SK-N-SH (cell line): ENCODE measurements around the gene ARHGAP4. TPM values are rescaled to one million over a fixed set of nuclear protein-coding genes. Genes with fewer than 3 reads are reported as not detected.

ENCODE experiments used
- CTCF ChIA-PET: fragments of 300-600, 350-600 bp; formaldehyde crosslinking; extraction: SDS; loops from one replicate; lab custom pipeline; 2021; lab: Yijun Ruan, JAX
- POLR2A ChIA-PET: fragments of 350-600 bp; sonication (Branson Sonifier 250); formaldehyde crosslinking; extraction: SDS; loops from one replicate; lab custom pipeline; 2020; ENCODE audit warnings: antibody characterized with exemption, inconsistent platforms; lab: Yijun Ruan, JAX
- DNase-seq: peaks from one replicate; pipeline ENCODE4 v3.0.0; 2012
- H2AFZ ChIP-seq: fragments of 200-600 bp; sonication (generic); 2 replicates; pipeline ENCODE4 v1.8.1; 2016; ENCODE audit warnings: antibody characterized with exemption, mild to moderate bottlenecking, low read depth
- H3F3A ChIP-seq: fragments of 200-600 bp; sonication (generic); replicated peaks from 2 replicates; pipeline ENCODE3; 2016; ENCODE audit warnings: antibody characterized with exemption, mild to moderate bottlenecking; ENCODE audit not compliant: insufficient read depth
- H3K27ac ChIP-seq, 2 experiments: fragments of 200-500 bp in 1 of 2; fragments of 200-600 bp in 1 of 2; sonication (Bioruptor generic) in 1 of 2; sonication (generic), shearing (Covaris generic) in 1 of 2; 2 replicates each; pipeline versions ENCODE4 v1.5.1 to v1.6.1; 2014 to 2016; ENCODE audit warnings: low read depth in 2 of 2, inconsistent platforms in 1 of 2, low read length in 1 of 2, mild to moderate bottlenecking in 1 of 2, mixed read lengths in 1 of 2
- H3K27me3 ChIP-seq: fragments of 200-600 bp; sonication (generic), shearing (Covaris generic); 2 replicates; pipeline ENCODE4 v1.6.1; 2016; ENCODE audit warnings: mixed run types; ENCODE audit not compliant: insufficient read depth
- H3K36me3 ChIP-seq, 2 experiments: fragments of 200-500 bp in 1 of 2; fragments of 200-600 bp in 1 of 2; sonication (Bioruptor generic) in 1 of 2; sonication (generic) in 1 of 2; replicated peaks in 1 of 2; 2 replicates each; pipeline versions ENCODE3 to v1.5.1; 2014 to 2016; ENCODE audit warnings: low read length in 1 of 2, mild to moderate bottlenecking in 1 of 2; ENCODE audit not compliant: insufficient read depth in 2 of 2, control insufficient read depth in 1 of 2
- H3K4me1 ChIP-seq, 2 experiments: fragments of 200-500 bp in 1 of 2; fragments of 200-600 bp in 1 of 2; sonication (Bioruptor generic) in 1 of 2; sonication (generic), shearing (Covaris generic) in 1 of 2; 2 replicates each; pipeline versions ENCODE4 v1.5.1 to v1.6.1; 2014 to 2016; ENCODE audit warnings: low read depth in 1 of 2, low read length in 1 of 2, mixed run types in 1 of 2; ENCODE audit not compliant: insufficient read depth in 2 of 2, control insufficient read depth in 1 of 2
- H3K4me2 ChIP-seq: fragments of 200-600 bp; sonication (generic), shearing (Covaris generic); 2 replicates; pipeline ENCODE4 v1.6.1; 2017; ENCODE audit warnings: mixed run types
- H3K4me3 ChIP-seq, 2 experiments: fragments of 200-500 bp in 1 of 2; fragments of 200-600 bp in 1 of 2; sonication (Bioruptor generic) in 1 of 2; sonication (generic), shearing (Covaris generic) in 1 of 2; 2 replicates each; pipeline versions ENCODE4 v1.5.1 to v1.8.1; 2014 to 2016; ENCODE audit warnings: low read depth in 2 of 2, inconsistent platforms in 1 of 2, low read length in 1 of 2, mild to moderate bottlenecking in 1 of 2, mixed read lengths in 1 of 2, moderate library complexity in 1 of 2
- H3K79me2 ChIP-seq: fragments of 200-600 bp; sonication (generic); 2 replicates; pipeline ENCODE4 v1.8.1; 2017; ENCODE audit warnings: mild to moderate bottlenecking; ENCODE audit not compliant: insufficient read depth
- H3K9ac ChIP-seq: fragments of 200-600 bp; sonication (generic); 2 replicates; pipeline ENCODE4 v1.6.1; 2017; ENCODE audit warnings: mixed run types
- H3K9me2 ChIP-seq: fragments of 200-600 bp; sonication (generic); 2 replicates; pipeline ENCODE4 v1.6.1; 2017; ENCODE audit warnings: mixed run types
- H3K9me3 ChIP-seq: fragments of 200-600 bp; sonication (generic); 2 replicates; pipeline ENCODE4 v1.6.1; 2017; ENCODE audit warnings: mixed run types, mild to moderate bottlenecking, moderate library complexity
- H4K20me1 ChIP-seq: fragments of 200-600 bp; sonication (generic); 2 replicates; pipeline ENCODE4 v1.6.1; 2017; ENCODE audit warnings: mild to moderate bottlenecking, mixed run types; ENCODE audit not compliant: insufficient read depth
- ELF1 ChIP-seq: IDR thresholded peaks from 2 replicates; pipeline ENCODE4 v1.4.0; 2012
- FOSL2 ChIP-seq: IDR thresholded peaks from 2 replicates; pipeline ENCODE4 v1.4.0; 2012; ENCODE audit warnings: low read depth, mild to moderate bottlenecking, moderate library complexity, borderline replicate concordance
- GABPA ChIP-seq: IDR thresholded peaks from 2 replicates; pipeline ENCODE4 v1.4.0; 2012; ENCODE audit warnings: low read depth, mild to moderate bottlenecking
- MEF2A ChIP-seq: IDR thresholded peaks from 2 replicates; pipeline ENCODE4 v1.4.0; 2012; ENCODE audit warnings: low read depth, borderline replicate concordance
- RXRA ChIP-seq: IDR thresholded peaks from 2 replicates; pipeline ENCODE4 v1.4.0; 2012; ENCODE audit warnings: low read depth, mild to moderate bottlenecking, borderline replicate concordance
- TAF1 ChIP-seq: IDR thresholded peaks from 2 replicates; pipeline ENCODE4 v1.6.1; 2012; ENCODE audit warnings: low read depth, mild to moderate bottlenecking, low read length, moderate library complexity, borderline replicate concordance
- TCF12 ChIP-seq: IDR thresholded peaks from 2 replicates; pipeline ENCODE4 v1.4.0; 2012
- TEAD4 ChIP-seq: IDR thresholded peaks from 2 replicates; pipeline ENCODE4 v1.4.0; 2012; ENCODE audit warnings: mild to moderate bottlenecking, borderline replicate concordance; ENCODE audit not compliant: insufficient read depth
- WGBS: methylation state at CpG from one replicate; pipeline ENCODE4 v1.1.6; 2017; ENCODE audit warnings: low lambda C conversion rate; 5-methylcytosine and 5-hydroxymethylcytosine counted together
- polyA plus RNA-seq, 3 experiments: library from polyadenylated mRNA; depleted of rRNA; stranded (reverse); fragments of >200 nt; gene quantifications; 2 replicates each; pipeline ENCODE4 v1.2.3, GENCODE V29; 2012
- TF ChIP-seq, protein P1 (sequence below): IDR thresholded peaks from 2 replicates; pipeline ENCODE4 v1.6.1; 2012; ENCODE audit warnings: mild to moderate bottlenecking, low read depth, low read length, moderate library complexity
- TF ChIP-seq, protein P2 (sequence below): fragments of 150-350 bp; IDR thresholded peaks from 2 replicates; pipeline ENCODE4 v1.6.1; 2017; ENCODE audit warnings: antibody characterized with exemption, low read length, low read depth, borderline replicate concordance
- TF ChIP-seq, protein P3 (sequence below): fragments of 200-600 bp; sonication (generic); IDR thresholded peaks from 2 replicates; pipeline ENCODE4 v1.6.1; 2017; ENCODE audit warnings: antibody characterized with exemption, mild to moderate bottlenecking, moderate library complexity

Gene ARHGAP4
- polyA plus RNA-seq, 1 of the 3 experiments (the other 2 are of a cell fraction) = 1.6 TPM

DNA sequence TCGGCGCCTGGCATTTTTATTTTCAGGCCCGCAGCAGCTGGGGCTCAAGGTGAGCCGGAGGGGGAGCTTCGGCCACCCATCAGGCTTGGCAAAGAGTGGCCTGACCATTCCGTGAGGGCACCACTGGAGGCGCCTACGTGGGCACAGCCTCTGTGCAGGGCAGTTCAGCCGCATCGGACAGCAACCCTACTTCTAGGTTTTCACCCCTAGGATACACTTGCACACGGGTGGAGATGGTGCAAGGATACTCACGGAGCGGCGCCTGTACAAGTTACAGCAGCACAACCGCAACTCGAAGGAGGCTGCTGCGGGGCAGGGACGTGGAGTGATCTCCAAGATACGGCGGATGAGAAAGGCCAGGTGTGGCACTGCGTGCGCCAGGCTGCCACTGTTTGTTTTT lies 34.7 kb upstream of the ARHGAP4 start:
- CTCF ChIA-PET = interaction anchor here (11.6 kb wide), 1 partner anchor 12 kb away, joined by 179 read pairs; the partner anchor contains the start of gene RENBP
- H2AFZ ChIP-seq = no peak overlapping the region

DNA sequence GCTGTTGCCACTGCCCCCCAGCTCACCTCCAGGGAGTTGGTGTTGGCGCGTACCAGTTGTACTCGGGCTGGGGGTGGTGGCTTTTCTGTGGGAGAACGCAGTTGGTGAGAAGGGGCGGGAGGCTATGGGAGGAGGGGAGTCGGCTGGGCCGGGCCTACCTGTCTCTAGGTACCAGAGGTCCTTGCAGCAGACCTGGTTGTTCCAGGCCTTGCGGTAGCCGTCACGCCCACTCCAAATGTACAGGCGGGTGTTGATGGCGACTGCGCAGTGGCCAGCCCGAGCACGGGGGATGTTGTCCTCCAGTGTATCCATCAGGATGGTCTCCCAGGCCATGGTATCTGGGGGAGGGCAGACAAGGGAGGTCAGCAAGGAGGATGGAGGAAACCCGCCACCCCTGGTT lies 34.0 kb upstream of the ARHGAP4 start:
- CTCF ChIA-PET = interaction anchor here (3.6 kb wide), 1 partner anchor 13 kb away, joined by 21 read pairs; no protein-coding TSS in a partner anchor
- 100% methylated on average over 9 of the region's 16 CpGs for WGBS
- H3K9ac ChIP-seq = no peak overlapping the region
- H3K4me2 ChIP-seq = no peak overlapping the region
- peaks cover 12 to 95% of the 10 kb centered on the region in 2 experiments for H3K36me3 ChIP-seq
- no peak for TF ChIP-seq MEF2A
- no peak for DNase-seq
- H2AFZ ChIP-seq = no peak overlapping the region
- H3K4me3 ChIP-seq = no peak overlapping the region
- peaks cover 37% of the 10 kb centered on the region for H4K20me1 ChIP-seq
- no peaks in the 10 kb centered on the region for H3K9me2 ChIP-seq
- H3K79me2 ChIP-seq = peaks cover 30% of the 10 kb centered on the region
- no peaks in the 10 kb centered on the region for H3F3A ChIP-seq
- no peak overlapping the region for H3K27ac ChIP-seq
- POLR2A ChIA-PET = no interaction called here
- H3K4me1 ChIP-seq = no peaks in the 10 kb centered on the region
- no peaks in the 10 kb centered on the region for H3K9me3 ChIP-seq
- no peaks in the 10 kb centered on the region for H3K27me3 ChIP-seq

More for the DNA sequence above, 34.7 kb upstream of the ARHGAP4 start:
- H3K27ac ChIP-seq = no peak overlapping the region
- no peaks in the 10 kb centered on the region for H3K9me2 ChIP-seq
- no peaks in the 10 kb centered on the region for H3K9me3 ChIP-seq
- H3K9ac ChIP-seq = no peak overlapping the region
- H4K20me1 ChIP-seq = peaks cover 44% of the 10 kb centered on the region
- TF ChIP-seq GABPA = no peak
- TF ChIP-seq FOSL2 = no peak
- TF ChIP-seq, protein P1, sequence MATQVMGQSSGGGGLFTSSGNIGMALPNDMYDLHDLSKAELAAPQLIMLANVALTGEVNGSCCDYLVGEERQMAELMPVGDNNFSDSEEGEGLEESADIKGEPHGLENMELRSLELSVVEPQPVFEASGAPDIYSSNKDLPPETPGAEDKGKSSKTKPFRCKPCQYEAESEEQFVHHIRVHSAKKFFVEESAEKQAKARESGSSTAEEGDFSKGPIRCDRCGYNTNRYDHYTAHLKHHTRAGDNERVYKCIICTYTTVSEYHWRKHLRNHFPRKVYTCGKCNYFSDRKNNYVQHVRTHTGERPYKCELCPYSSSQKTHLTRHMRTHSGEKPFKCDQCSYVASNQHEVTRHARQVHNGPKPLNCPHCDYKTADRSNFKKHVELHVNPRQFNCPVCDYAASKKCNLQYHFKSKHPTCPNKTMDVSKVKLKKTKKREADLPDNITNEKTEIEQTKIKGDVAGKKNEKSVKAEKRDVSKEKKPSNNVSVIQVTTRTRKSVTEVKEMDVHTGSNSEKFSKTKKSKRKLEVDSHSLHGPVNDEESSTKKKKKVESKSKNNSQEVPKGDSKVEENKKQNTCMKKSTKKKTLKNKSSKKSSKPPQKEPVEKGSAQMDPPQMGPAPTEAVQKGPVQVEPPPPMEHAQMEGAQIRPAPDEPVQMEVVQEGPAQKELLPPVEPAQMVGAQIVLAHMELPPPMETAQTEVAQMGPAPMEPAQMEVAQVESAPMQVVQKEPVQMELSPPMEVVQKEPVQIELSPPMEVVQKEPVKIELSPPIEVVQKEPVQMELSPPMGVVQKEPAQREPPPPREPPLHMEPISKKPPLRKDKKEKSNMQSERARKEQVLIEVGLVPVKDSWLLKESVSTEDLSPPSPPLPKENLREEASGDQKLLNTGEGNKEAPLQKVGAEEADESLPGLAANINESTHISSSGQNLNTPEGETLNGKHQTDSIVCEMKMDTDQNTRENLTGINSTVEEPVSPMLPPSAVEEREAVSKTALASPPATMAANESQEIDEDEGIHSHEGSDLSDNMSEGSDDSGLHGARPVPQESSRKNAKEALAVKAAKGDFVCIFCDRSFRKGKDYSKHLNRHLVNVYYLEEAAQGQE = no peak
- no peak for TF ChIP-seq RXRA
- peaks cover 37% of the 10 kb centered on the region for H3K79me2 ChIP-seq
- H3K4me1 ChIP-seq = no peaks in the 10 kb centered on the region
- peaks cover 12 to 88% of the 10 kb centered on the region in 2 experiments for H3K36me3 ChIP-seq
- H3K4me2 ChIP-seq = no peak overlapping the region
- H3K4me3 ChIP-seq = no peak overlapping the region
- H3K27me3 ChIP-seq = no peaks in the 10 kb centered on the region
- DNase-seq = no peak
- H3F3A ChIP-seq = no peaks in the 10 kb centered on the region
- WGBS = 97% methylated on average over 22 of the region's 22 CpGs
- POLR2A ChIA-PET = interaction anchor here (0.6 kb wide), 1 partner anchor 9 kb away, joined by 3 read pairs; no protein-coding TSS in a partner anchor

DNA sequence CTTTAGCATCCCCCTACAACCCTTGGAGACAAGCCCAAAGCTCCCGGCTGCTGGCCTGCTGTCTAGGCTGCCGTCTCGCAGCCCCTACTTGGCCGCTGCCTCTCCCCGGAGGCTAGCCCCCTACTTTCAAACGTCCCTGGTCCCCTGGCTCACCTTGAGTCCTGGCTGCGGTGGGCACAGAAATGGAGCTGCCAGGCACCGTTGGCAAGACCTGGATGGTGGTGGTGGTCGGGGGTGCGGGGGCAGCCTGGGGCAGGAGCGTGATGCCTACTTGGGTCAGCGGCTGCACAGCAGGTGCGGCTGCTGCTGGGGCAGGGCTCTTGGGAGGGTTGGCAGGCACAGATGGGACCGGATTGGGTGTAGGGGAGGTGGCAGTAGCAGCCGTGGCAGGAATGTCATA lies 33.6 kb upstream of the ARHGAP4 start:
- POLR2A ChIA-PET = no interaction called here
- WGBS = 97% methylated on average over 15 of the region's 15 CpGs

More for the DNA sequence above, 33.6 kb upstream of the ARHGAP4 start:
- Histone ChIP-seq H3K27me3 (no peaks in the 10 kb centered on the region), H3K27ac (no peak overlapping the region), H3K36me3 (peaks cover 12 to 99% of the 10 kb centered on the region in 2 experiments), H3K4me1 (no peaks in the 10 kb centered on the region), H3K9me3 (no peaks in the 10 kb centered on the region), H3K9ac (no peak overlapping the region), H4K20me1 (peaks cover 33% of the 10 kb centered on the region), H3K79me2 (peaks cover 26% of the 10 kb centered on the region), H3K4me2 (no peak overlapping the region), H3K9me2 (no peaks in the 10 kb centered on the region), H3F3A (no peaks in the 10 kb centered on the region), H3K4me3 (no peak overlapping the region), H2AFZ (no peak overlapping the region)
- DNase-seq = no peak
- CTCF ChIA-PET = interaction anchor here (3.6 kb wide), 1 partner anchor 12 kb away, joined by 21 read pairs; no protein-coding TSS in a partner anchor
- TF ChIP-seq GABPA (no peak), TCF12 (no peak), MEF2A (no peak), ELF1 (no peak), RXRA (no peak), TAF1 (no peak), TEAD4 (no peak)
- TF ChIP-seq, protein P2, sequence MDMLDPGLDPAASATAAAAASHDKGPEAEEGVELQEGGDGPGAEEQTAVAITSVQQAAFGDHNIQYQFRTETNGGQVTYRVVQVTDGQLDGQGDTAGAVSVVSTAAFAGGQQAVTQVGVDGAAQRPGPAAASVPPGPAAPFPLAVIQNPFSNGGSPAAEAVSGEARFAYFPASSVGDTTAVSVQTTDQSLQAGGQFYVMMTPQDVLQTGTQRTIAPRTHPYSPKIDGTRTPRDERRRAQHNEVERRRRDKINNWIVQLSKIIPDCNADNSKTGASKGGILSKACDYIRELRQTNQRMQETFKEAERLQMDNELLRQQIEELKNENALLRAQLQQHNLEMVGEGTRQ = no peak
- TF ChIP-seq, protein P3, sequence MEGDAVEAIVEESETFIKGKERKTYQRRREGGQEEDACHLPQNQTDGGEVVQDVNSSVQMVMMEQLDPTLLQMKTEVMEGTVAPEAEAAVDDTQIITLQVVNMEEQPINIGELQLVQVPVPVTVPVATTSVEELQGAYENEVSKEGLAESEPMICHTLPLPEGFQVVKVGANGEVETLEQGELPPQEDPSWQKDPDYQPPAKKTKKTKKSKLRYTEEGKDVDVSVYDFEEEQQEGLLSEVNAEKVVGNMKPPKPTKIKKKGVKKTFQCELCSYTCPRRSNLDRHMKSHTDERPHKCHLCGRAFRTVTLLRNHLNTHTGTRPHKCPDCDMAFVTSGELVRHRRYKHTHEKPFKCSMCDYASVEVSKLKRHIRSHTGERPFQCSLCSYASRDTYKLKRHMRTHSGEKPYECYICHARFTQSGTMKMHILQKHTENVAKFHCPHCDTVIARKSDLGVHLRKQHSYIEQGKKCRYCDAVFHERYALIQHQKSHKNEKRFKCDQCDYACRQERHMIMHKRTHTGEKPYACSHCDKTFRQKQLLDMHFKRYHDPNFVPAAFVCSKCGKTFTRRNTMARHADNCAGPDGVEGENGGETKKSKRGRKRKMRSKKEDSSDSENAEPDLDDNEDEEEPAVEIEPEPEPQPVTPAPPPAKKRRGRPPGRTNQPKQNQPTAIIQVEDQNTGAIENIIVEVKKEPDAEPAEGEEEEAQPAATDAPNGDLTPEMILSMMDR = no peak
